ENCODE data around the gene AURKA. TPM values are rescaled to one million over a fixed set of nuclear protein-coding genes. Genes with fewer than 3 reads are reported as not detected.

Gene AURKA
- total and polyA plus RNA-seq, 9 of the 15 experiments (the other 6 are each of a cell fraction or from before 2014, with no cell fraction given), result 72.7 to 162 (median 113) TPM

- ATAC-seq (peak; percentile 36), FAIRE-seq (no peak), DNase-seq (ENCODE audit: extremely low read depth in 1 of 4, low spot score in 3 of 4) (peak in 2 of 4 experiments; percentile 19 to 71)
- ChIA-PET POLR2A (interaction anchor here (0.5 to 2.2 kb wide), 13 partner anchors 9 to 561 kb away, joined by 3 to 7 read pairs (median 4); partner anchors contain the start of genes AURKA, CASS4 and CSTF1), CTCF (ENCODE audit: low intra/inter-chr PET ratio) (no interaction called here)
- peak overlapping the region; percentile 81 to 98 for H3K9ac ChIP-seq (ENCODE audit: insufficient read depth in 1 of 2, low read depth in 2 of 2, low read length in 2 of 2)
- H3K4me2 ChIP-seq (ENCODE audit: insufficient read depth, low read length), result peak overlapping the region; percentile 90
- H3K27ac ChIP-seq (ENCODE audit: extremely low read depth, low read depth, low read length), result peak overlapping the region; percentile 81
- H3K4me3 ChIP-seq, result peak overlapping the region; percentile 81
- no peaks in the 10 kb centered on the region for H3K9me1 ChIP-seq (ENCODE audit: control insufficient read depth, insufficient read depth, low read length)
- H3K9me3 ChIP-seq (replicated peaks; ENCODE audit: control insufficient read depth, insufficient read depth, low read depth, low read length), result no peaks in the 10 kb centered on the region
- no peaks in the 10 kb centered on the region for H4K20me1 ChIP-seq (replicated peaks; ENCODE audit: control insufficient read depth, insufficient read depth, low read length)
- H3K4me1 ChIP-seq (replicated peaks in 1 of 2; ENCODE audit: control insufficient read depth in 2 of 2, insufficient read depth in 2 of 2, low read length in 2 of 2), result peaks cover 37 to 56% of the 10 kb centered on the region in 2 experiments
- TSS peak; percentile 42 for BruUV-seq (replicated peaks)
- peaks cover 57% of the 10 kb centered on the region for H3K79me2 ChIP-seq (ENCODE audit: control insufficient read depth, insufficient read depth, low read length)
- no peaks in the 10 kb centered on the region for H3K27me3 ChIP-seq (ENCODE audit: control insufficient read depth in 2 of 2, insufficient read depth in 2 of 2, low read length in 2 of 2)
- H3K36me3 ChIP-seq (ENCODE audit: control insufficient read depth, insufficient read depth, low read length), result peaks cover 20% of the 10 kb centered on the region
- in situ Hi-C loops (cut with MboI) (loop anchor here (25.0 kb wide), 1 partner anchor 1272 kb away; no protein-coding TSS in a partner anchor), intact Hi-C loops (cut with micrococcal nuclease) (no loop called here)
- H2AFZ ChIP-seq (ENCODE audit: low read depth, low read length), result peak overlapping the region; percentile 42
- 3% methylated on average over 43 of the region's 51 CpGs for WGBS (ENCODE audit: insufficient coverage, low coverage, missing lambda C conversion rate)
- peak; percentile 31; the same call in 1 of the 2 replicates for TF ChIP-seq POLR2A (conservative IDR thresholded peaks at IDR 0.05)
- TF ChIP-seq CXXC5 (CRISPR knock-in tag; IDR thresholded peaks at IDR 0.05), result no peak
- no peak for TF ChIP-seq AFF4 (CRISPR knock-in tag; IDR thresholded peaks at IDR 0.05)
- TF ChIP-seq HNRNPH1 (optimal IDR thresholded peaks at IDR 0.05; ENCODE audit: low read depth, low read length), result no peak
- peak in 1 of 2 experiments; percentile 27 for TF ChIP-seq E2F6 (IDR thresholded peaks at IDR 0.05; ENCODE audit: borderline replicate concordance in 1 of 2, extremely low read depth in 1 of 2, insufficient read depth in 1 of 2, insufficient read length in 1 of 2, low read depth in 1 of 2, low read length in 1 of 2, poor library complexity in 1 of 2, severe bottlenecking in 1 of 2)
- peak; percentile 47 for TF ChIP-seq POLR2G (IDR thresholded peaks at IDR 0.05; ENCODE audit: low read depth, low read length)
- no peak for TF ChIP-seq ZNF143 (CRISPR knock-in tag; IDR thresholded peaks at IDR 0.05)
- 0 out of 2 replicates have a peak, but pooled peaks have one; percentile 2 for TF ChIP-seq SP1 (CRISPR knock-in tag; IDR thresholded peaks at IDR 0.05)
- no peak for TF ChIP-seq FOXM1 (IDR thresholded peaks at IDR 0.05; ENCODE audit: low read depth)
- TF ChIP-seq FOXM1 (CRISPR knock-in tag; IDR thresholded peaks at IDR 0.05; ENCODE audit: low read depth), result no peak
- TF ChIP-seq ZNF12 (CRISPR knock-in tag; IDR thresholded peaks at IDR 0.05), result peak; percentile 64; the same call in 1 of the 2 replicates
- TF ChIP-seq MAX (CRISPR knock-in tag; IDR thresholded peaks at IDR 0.05), result peak; percentile 22
- TF ChIP-seq RB1 (IDR thresholded peaks at IDR 0.05; ENCODE audit: low read depth), result no peak
Measured at GRCh38 chr20:56359212-56360132, 32.5 kb downstream of the AURKA start.

Measured in K562 (cell line).